ENCODE results near the gene STK32B.
"Not testable (repeated sequence)": the region's sequence is repeated elsewhere in the genome, so short reads cannot be mapped to it uniquely, and the experiment has no call there.

The STK32B gene

GRCh38 chr4:5030221-5030620, 21.1 kb upstream of the STK32B start:
- no peak for DNase-seq (ENCODE audit: low read depth, low spot score)

GRCh38 chr4:5030927-5031326, 20.4 kb upstream of the STK32B start:
- no peak for DNase-seq (ENCODE audit: low read depth, low spot score)

GRCh38 chr4:5032813-5033212, 18.5 kb upstream of the STK32B start:
- no peak for DNase-seq (ENCODE audit: low read depth, low spot score)

- no peak for DNase-seq (ENCODE audit: low read depth, low spot score)
These were observed 17.9 kb upstream of the STK32B start for GRCh38 chr4:5033281-5033841.

GRCh38 chr4:5034206-5034605, 17.1 kb upstream of the STK32B start:
- DNase-seq (ENCODE audit: low read depth, low spot score) = no peak

GRCh38 chr4:5036239-5036638, 15.0 kb upstream of the STK32B start:
- no peak for DNase-seq (ENCODE audit: low read depth, low spot score)

- no peak for DNase-seq (ENCODE audit: low read depth, low spot score)
These were observed 13.4 kb upstream of the STK32B start for GRCh38 chr4:5037553-5038551.

- DNase-seq (ENCODE audit: low read depth, low spot score) = no peak
These were observed 11.5 kb upstream of the STK32B start for GRCh38 chr4:5039800-5040199.

GRCh38 chr4:5040856-5041620, 10.2 kb upstream of the STK32B start:
- no peak for DNase-seq (ENCODE audit: low read depth, low spot score)

GRCh38 chr4:5041699-5042098, 9.6 kb upstream of the STK32B start:
- no peak for DNase-seq (ENCODE audit: low read depth, low spot score)

GRCh38 chr4:5043579-5043978, 7.7 kb upstream of the STK32B start:
- DNase-seq (ENCODE audit: low read depth, low spot score) = no peak

GRCh38 chr4:5044341-5044740, 6.9 kb upstream of the STK32B start:
- no peak for DNase-seq (ENCODE audit: low read depth, low spot score)

GRCh38 chr4:5045097-5045496, 6.2 kb upstream of the STK32B start:
- no peak for DNase-seq (ENCODE audit: low read depth, low spot score)

GRCh38 chr4:5048721-5049120, 2.6 kb upstream of the STK32B start:
- DNase-seq (ENCODE audit: low read depth, low spot score) = no peak

GRCh38 chr4:5050520-5051277, 581 bp upstream of the STK32B start:
- no peak for DNase-seq (ENCODE audit: low read depth, low spot score)

- no peak for DNase-seq (ENCODE audit: low read depth, low spot score)
These were observed 973 bp downstream of the STK32B start for GRCh38 chr4:5052204-5052702.

GRCh38 chr4:5052726-5053425, 1.6 kb downstream of the STK32B start:
- no peak for DNase-seq (ENCODE audit: low read depth, low spot score)

- DNase-seq (ENCODE audit: low read depth, low spot score) = no peak
These were observed 3.3 kb downstream of the STK32B start for GRCh38 chr4:5054532-5054931.

GRCh38 chr4:5055411-5055810, 4.1 kb downstream of the STK32B start:
- no peak for DNase-seq (ENCODE audit: low read depth, low spot score)

GRCh38 chr4:5066101-5066500, 14.8 kb downstream of the STK32B start:
- DNase-seq (ENCODE audit: low read depth, low spot score) = no peak

GRCh38 chr4:5066968-5067367, 15.7 kb downstream of the STK32B start:
- DNase-seq (ENCODE audit: low read depth, low spot score) = not testable (repeated sequence)
